Left renal pelvis (tissue), 4 donors: ENCODE results near the gene LSM8. TPM values are rescaled to one million over a fixed set of nuclear protein-coding genes. Genes with fewer than 3 reads are reported as not detected.
"Not testable (repeated sequence)": the region's sequence is repeated elsewhere in the genome, so short reads cannot be mapped to it uniquely, and the experiment has no call there.

Experiments
- DNase-seq, 4 donors: peaks; one replicate each; pipeline ENCODE4 v3.0.0-alpha.2; 2013; ENCODE audit warnings: low read depth in 4 of 4, low spot score in 3 of 4
- polyA plus RNA-seq, 4 donors: library from polyadenylated mRNA; unstranded; fragments of 120-200 nt; gene quantifications; one replicate each; pipeline ENCODE4 v1.2.1, GENCODE V29; 2013; ENCODE audit not compliant: insufficient read length in 4 of 4

The LSM8 gene
- polyA plus RNA-seq: 10 to 100 TPM; 56.7 to 71.2 (median 61.7) TPM

- DNase-seq: peak; percentile 97 to 99 (median 98)
Measured at GRCh38 chr7:118183786-118184564, at the start of gene LSM8. Gene LSM8, plus strand, starts transcription at chr7:118184164. Its CDS starts 60 bp downstream, at chr7:118184224.

GRCh38 chr7:118134420-118134819 is 49.5 kb upstream of the LSM8 start:
- DNase-seq: not testable (repeated sequence)

GRCh38 chr7:118140468-118140867 is 43.5 kb upstream of the LSM8 start:
- no peak for DNase-seq

- DNase-seq: no peak
Measured at GRCh38 chr7:118142012-118142411, 42.0 kb upstream of the LSM8 start.

- DNase-seq: no peak
Measured at GRCh38 chr7:118148930-118149329, 35.0 kb upstream of the LSM8 start.

GRCh38 chr7:118149394-118149793 is 34.6 kb upstream of the LSM8 start:
- no peak for DNase-seq

GRCh38 chr7:118151671-118152070 is 32.3 kb upstream of the LSM8 start:
- no peak for DNase-seq

- no peak for DNase-seq
Measured at GRCh38 chr7:118152149-118152548, 31.8 kb upstream of the LSM8 start.

GRCh38 chr7:118152654-118153053 is 31.3 kb upstream of the LSM8 start:
- no peak for DNase-seq

GRCh38 chr7:118153551-118154177 is 30.3 kb upstream of the LSM8 start:
- DNase-seq: no peak

GRCh38 chr7:118158766-118159165 is 25.2 kb upstream of the LSM8 start:
- DNase-seq: no peak

- DNase-seq: no peak
Measured at GRCh38 chr7:118169146-118169545, 14.8 kb upstream of the LSM8 start.

- no peak for DNase-seq
Measured at GRCh38 chr7:118175740-118176139, 8.2 kb upstream of the LSM8 start.

GRCh38 chr7:118179191-118179590 is 4.8 kb upstream of the LSM8 start:
- DNase-seq: no peak

GRCh38 chr7:118182593-118183427 is 1.2 kb upstream of the LSM8 start:
- DNase-seq: peak in 1 of 4 donors; percentile 5

GRCh38 chr7:118183428-118183785 is 557 bp upstream of the LSM8 start:
- DNase-seq: peak in 2 of 4 donors; percentile 23 to 27

- DNase-seq: peak in 2 of 4 donors; percentile 10 to 21
Measured at GRCh38 chr7:118184565-118184940, 589 bp downstream of the LSM8 start.

- DNase-seq: no peak
Measured at GRCh38 chr7:118185163-118185860, 1.3 kb downstream of the LSM8 start.

GRCh38 chr7:118186501-118186900 is 2.5 kb downstream of the LSM8 start:
- DNase-seq: no peak

GRCh38 chr7:118194571-118194970 is 10.6 kb downstream of the LSM8 start:
- no peak for DNase-seq
